NCI-H82 treated with DMSO at 0.1 percent for 48 hours (cell line): ENCODE data around the gene HPSE2.
"Not testable (repeated sequence)": the region's sequence is repeated elsewhere in the genome, so short reads cannot be mapped to it uniquely, and the experiment has no call there.

ENCODE experiments used
- DNase-seq: peaks from one replicate; lab custom pipeline; 2025; ENCODE audit not compliant: unreplicated experiment; lab: John Stamatoyannopoulos, UW

HPSE2 gene

GRCh38 chr10:98921316-98921715 is 314.3 kb downstream of the HPSE2 start:
- peak; percentile 19 for DNase-seq

GRCh38 chr10:98920807-98921206 is 314.8 kb downstream of the HPSE2 start:
- no peak for DNase-seq

- DNase-seq, result no peak
Observed at GRCh38 chr10:98920360-98920759, 315.3 kb downstream of the HPSE2 start.

GRCh38 chr10:98919899-98920298 is 315.8 kb downstream of the HPSE2 start:
- DNase-seq, result no peak

- DNase-seq, result no peak
Observed at GRCh38 chr10:98917828-98918227, 317.8 kb downstream of the HPSE2 start.

- DNase-seq, result no peak
Observed at GRCh38 chr10:98916526-98917125, 319.0 kb downstream of the HPSE2 start.

GRCh38 chr10:98915911-98916310 is 319.7 kb downstream of the HPSE2 start:
- DNase-seq, result no peak

- no peak for DNase-seq
Observed at GRCh38 chr10:98910546-98910945, 325.1 kb downstream of the HPSE2 start.

- peak; percentile 77 for DNase-seq
Observed at GRCh38 chr10:98910048-98910447, 325.6 kb downstream of the HPSE2 start.

- DNase-seq, result no peak
Observed at GRCh38 chr10:98908868-98909267, 326.8 kb downstream of the HPSE2 start.

- DNase-seq, result not testable (repeated sequence)
Observed at GRCh38 chr10:98908247-98908646, 327.4 kb downstream of the HPSE2 start.

- DNase-seq, result peak; percentile 61
Observed at GRCh38 chr10:98901441-98902110, 334.1 kb downstream of the HPSE2 start.

- DNase-seq, result no peak
Observed at GRCh38 chr10:98899018-98899417, 336.6 kb downstream of the HPSE2 start.

- DNase-seq, result no peak
Observed at GRCh38 chr10:98892523-98892922, 343.1 kb downstream of the HPSE2 start.

- no peak for DNase-seq
Observed at GRCh38 chr10:98886686-98887085, 349.0 kb downstream of the HPSE2 start.

GRCh38 chr10:98885378-98885777 is 350.3 kb downstream of the HPSE2 start:
- DNase-seq, result no peak

- DNase-seq, result no peak
Observed at GRCh38 chr10:98881789-98882188, 353.9 kb downstream of the HPSE2 start.

- DNase-seq, result no peak
Observed at GRCh38 chr10:98880971-98881370, 354.7 kb downstream of the HPSE2 start.

GRCh38 chr10:98878921-98879320 is 356.7 kb downstream of the HPSE2 start:
- no peak for DNase-seq

GRCh38 chr10:98878418-98878817 is 357.2 kb downstream of the HPSE2 start:
- DNase-seq, result no peak

GRCh38 chr10:98861962-98862361 is 373.7 kb downstream of the HPSE2 start:
- DNase-seq, result no peak

- no peak for DNase-seq
Observed at GRCh38 chr10:98858525-98858924, 377.1 kb downstream of the HPSE2 start.
